HG02973 (cell line): ENCODE data around the gene OR4M1.
"Not testable (repeated sequence)": the region's sequence is repeated elsewhere in the genome, so short reads cannot be mapped to it uniquely, and the experiment has no call there.

Source experiments
- ATAC-seq: cut with Tn5 transposase; IDR thresholded peaks from one replicate; pipeline ENCODE4 v1.9.1; 2021; ENCODE audit warnings: moderate library complexity; ENCODE audit not compliant: unreplicated experiment

OR4M1 gene, protein sequence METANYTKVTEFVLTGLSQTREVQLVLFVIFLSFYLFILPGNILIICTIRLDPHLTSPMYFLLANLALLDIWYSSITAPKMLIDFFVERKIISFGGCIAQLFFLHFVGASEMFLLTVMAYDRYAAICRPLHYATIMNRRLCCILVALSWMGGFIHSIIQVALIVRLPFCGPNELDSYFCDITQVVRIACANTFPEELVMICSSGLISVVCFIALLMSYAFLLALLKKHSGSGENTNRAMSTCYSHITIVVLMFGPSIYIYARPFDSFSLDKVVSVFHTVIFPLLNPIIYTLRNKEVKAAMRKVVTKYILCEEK

DNA sequence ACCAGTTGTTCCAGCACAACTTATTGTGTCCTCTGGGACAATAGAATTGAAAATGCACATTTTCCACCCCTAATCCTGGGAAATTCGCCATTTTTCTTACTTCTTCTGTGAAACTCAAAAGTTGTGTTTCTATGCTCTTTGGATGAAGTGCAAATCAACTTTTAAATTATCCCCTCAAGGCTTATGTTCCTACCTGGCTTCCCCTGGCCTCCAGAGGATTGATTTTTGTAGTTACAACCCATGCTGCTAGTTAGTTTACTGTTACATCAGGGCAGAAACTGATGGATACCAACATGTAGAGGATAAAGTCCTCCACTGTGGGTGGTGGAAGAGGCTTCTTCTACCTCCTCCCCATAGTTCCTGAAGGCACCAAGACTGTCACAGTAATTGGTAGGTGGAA lies at the start of gene OR4M1:
Gene OR4M1, plus strand, starts transcription at position 301 of the 400 bp plus-strand sequence. CDS start 6,819 bp downstream, outside the sequence.
- not testable (repeated sequence) for ATAC-seq

DNA sequence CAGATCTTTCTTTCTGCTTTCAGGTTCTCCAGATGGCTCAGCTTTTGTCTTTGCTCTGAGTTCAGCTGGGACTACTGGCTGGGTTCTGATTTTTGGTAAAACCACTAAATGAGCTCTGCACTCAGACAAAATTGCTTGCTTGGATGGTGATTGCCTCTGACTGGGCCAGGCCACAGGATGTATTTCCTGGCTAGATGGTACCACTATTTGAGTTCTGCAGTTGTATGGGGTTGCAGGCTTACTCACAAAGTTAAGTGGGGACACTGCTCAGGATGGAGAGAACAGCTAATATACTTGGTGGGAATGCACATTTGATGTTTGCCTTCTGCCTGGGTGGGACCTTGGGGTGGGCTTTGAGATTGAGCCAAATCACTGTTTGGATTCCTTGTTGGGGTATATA lies 43.9 kb upstream of the OR4M1 start:
- ATAC-seq, result no peak

DNA sequence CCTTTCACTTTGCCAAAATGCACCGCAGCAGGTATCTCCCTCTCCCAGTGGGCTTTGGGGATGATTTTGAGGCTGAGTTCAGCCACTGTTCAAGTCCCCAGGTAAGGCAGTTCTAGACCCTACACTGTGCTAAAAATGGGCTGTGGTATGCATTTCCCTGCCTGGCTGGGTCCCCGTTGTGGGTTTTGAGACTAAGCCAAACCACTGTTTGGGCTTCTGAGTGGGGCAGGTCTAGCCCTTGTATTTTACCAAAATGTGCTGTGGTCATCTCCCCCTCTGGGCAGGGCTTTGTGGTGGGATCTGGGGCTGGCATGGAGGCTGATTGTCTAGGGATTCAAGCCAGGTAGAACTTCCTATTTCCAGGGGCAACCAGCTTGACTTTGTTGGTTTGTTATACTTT lies 43.5 kb upstream of the OR4M1 start:
- ATAC-seq, result no peak

DNA sequence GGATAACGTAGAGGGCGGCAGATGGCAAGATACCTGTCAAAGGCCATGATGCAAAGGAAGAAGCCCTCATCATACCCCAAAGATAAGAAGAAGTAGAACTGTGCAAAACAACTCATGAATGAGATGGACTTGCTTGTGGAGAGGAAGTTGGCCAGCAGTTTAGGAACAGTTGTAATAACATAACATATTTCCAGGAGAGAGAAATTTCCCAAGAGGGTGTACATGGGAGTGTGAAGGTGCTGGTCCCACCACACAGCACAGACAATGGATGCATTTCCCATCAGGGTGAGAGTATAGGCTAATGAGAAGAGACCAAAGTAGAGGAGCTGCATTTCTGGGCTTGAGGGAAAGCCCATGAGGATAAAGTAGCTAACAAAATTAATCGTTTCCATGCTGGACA lies 39.4 kb upstream of the OR4M1 start:
- not testable (repeated sequence) for ATAC-seq

DNA sequence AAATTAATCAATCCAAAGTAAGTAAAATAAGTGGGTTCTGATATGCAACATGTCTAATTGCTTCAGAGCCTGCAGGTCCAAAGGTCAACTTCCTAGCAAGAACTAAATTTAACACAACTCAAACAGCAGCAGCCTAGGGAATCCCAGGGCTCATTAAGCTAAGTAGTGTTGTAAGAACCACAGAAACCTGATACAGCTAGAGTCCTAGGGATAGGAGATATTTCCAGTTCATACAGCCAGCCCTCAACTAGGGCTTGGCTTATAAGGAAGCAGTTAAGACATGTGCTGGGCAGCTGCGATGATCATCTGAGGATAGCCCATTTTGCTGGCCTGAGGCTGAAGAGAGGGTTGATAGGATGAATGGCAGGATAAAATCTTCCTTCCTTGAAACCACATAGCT lies 30.0 kb upstream of the OR4M1 start, which contains the start of gene OR4Q3:
Gene OR4Q3, plus strand, starts transcription at position 316 of the 400 bp plus-strand sequence.
- ATAC-seq, result no peak

DNA sequence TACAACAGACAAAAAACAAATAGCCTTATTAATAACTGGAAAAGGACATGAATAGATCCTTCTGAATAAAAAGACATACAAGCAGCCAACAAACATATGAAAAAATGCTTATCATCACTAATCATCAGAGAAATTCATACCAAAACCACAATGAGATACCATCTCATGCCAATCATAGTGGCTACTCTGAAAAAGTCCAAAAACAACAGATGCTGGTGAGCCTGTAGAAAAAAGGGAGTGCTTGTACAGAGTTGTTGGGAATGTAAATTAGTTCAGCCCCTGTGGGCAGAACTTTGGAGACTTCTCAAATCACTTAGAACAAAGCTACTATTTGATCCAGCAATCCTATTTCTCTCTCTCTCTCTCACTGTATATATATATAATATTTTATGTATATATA lies 21.0 kb upstream of the OR4M1 start:
- ATAC-seq, result not testable (repeated sequence)

DNA sequence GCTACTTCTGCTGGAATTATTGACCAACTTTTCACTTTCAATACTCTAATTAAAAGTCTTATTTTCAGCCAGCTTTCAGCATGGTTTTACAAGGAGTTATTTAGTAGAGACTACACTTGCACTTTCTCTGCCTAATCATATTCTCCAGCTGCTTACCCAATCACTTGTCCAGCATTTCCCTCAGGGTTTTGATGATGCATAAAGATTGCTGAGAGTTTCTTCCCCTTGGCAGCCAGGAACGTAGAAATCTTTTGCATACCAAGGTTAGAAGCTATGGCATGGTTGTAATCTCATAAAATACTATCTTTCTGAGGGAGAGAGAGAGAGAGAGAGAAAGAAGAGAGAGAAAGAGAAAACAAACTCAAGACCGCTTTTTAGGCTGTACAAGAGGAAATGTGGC lies 19.1 kb upstream of the OR4M1 start:
- no peak for ATAC-seq

DNA sequence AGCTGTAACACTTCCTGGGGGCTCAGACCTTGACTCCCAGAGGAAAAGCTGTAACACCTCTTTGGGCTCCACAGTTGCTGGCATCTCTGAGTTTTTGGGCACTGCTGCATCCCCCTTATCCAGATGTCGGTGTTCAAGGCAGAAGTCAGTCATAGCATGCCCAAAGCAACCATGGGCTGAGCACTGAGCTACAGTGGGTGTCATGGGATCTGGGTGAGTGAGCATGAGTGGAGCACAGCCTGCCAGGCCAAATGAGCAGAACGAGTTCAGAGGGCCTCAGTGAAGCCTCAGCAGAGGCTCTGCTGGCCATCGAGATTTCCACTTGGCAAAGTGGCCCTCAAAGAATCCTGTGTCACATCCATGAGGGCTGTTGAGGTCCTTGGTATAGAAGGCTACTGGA lies 1.8 kb upstream of the OR4M1 start:
- ATAC-seq, result not testable (repeated sequence)

DNA sequence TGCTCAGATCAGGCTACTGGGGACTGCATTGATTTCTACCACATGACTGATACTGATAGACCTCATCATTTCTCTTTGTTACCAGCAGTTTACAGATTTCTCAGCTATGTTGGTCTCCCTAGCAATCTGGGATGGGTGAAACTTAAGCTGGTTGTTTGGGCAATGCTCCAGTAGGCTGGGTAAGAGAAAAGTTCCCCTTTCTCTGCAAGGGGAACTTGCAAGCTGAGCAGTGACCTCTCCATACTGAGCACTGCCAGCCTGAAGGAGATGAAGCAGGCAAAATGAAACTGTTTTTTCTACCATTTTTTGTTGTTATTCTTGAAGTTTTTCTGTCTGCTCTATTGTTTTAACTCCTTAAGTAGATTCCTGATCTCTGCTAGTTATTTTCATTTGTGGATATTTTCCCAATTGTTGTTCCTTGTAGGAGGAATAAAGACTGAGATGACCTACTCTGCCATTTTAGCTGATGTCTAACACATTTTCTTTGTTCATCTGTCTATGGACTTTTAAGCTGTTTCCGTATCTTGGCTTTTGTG lies 1.3 kb upstream of the OR4M1 start:
- ATAC-seq, result no peak

DNA sequence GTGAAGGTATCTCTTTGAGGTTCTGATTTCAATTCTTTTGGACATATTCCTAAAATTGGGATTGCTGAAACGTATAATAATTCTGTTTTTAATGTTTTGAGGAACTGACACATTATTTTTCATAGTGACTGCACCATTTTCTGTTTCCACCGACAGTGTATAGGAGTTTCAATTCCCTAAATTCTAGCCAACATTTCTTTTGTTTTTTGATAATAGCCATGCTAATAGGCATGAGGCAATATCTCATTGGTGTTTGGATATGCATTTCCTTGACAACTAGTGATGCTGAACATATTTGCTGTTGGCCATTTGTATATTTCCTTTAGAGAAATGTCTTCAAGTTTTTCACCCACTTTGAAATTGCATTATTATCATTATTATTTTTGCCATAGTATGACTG lies 850 bp upstream of the OR4M1 start:
- ATAC-seq, result not testable (repeated sequence)

DNA sequence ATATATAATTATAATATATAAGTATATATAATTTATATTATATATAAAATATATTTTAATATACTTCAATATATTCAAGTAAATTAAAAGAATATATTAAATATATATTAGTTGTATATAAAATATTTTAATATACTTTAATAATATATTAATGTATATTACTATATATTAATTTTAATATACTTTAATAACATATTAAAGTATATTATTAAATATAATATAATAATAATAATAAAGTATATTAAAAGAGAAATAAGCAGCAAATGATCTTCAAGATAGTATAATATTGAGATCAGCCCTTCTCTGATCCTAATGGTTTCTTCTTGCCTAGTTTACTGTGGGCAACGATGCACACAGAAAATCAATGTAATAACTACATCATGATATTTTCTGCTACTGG lies 2.3 kb downstream of the OR4M1 start:
- ATAC-seq, result no peak

DNA sequence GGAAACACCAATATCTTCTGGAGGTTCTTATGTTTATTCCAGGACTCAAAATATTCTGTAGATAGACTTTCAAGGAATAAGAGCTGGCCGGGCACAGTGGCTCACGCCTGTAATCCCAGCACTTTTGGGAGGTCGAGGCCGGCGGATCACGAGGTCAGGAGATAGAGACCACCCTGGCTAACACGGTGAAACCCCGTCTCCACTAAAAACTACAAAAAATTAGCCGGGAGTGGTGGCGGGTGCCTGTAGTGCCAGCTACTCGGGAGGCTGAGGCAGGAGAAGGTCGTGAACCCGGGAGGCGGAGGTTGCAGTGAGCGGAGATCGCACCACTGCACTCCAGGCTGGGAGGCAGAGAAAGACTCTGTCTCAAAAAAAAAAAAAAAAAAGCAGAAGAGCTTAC lies 12.5 kb downstream of the OR4M1 start:
- ATAC-seq, result not testable (repeated sequence)

DNA sequence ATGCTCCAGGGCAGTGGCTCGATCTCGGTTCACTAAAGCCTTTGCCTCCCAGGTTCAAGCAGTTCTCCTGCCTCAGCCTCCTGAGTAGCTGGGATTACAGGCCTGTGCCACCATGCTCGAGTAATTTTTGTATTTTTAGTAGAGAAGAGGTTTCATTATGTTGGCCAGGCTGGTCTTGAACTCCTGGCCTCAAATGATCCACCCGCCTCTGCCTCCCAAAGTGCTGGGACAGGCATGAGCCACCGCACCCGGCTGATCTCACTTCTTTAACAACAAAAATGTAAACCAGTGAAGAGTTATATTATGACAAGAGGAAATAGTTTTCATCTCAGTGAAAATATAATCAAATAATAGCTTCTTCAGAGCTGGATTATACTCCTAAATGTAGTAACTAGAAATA lies 14.0 kb downstream of the OR4M1 start:
- ATAC-seq, result not testable (repeated sequence)

DNA sequence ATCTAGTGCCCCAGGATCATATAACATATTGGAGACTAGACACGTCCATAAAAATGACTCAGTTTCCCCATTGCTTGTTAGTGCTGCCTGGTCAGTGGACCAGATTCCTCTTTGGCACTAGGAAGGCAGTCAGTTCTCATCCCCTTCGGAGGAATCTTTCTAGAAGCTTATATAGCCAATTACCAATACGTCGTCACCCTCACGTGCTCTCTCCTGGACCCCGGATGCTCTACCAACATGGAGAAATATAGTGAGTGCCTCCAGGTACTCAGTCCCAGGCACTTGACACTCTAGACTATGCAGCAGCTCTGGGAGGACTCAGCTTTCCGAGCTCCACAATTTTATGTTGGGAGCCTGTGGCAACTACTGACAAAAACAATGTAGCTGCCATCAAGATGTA lies 14.8 kb downstream of the OR4M1 start:
- ATAC-seq, result not testable (repeated sequence)

DNA sequence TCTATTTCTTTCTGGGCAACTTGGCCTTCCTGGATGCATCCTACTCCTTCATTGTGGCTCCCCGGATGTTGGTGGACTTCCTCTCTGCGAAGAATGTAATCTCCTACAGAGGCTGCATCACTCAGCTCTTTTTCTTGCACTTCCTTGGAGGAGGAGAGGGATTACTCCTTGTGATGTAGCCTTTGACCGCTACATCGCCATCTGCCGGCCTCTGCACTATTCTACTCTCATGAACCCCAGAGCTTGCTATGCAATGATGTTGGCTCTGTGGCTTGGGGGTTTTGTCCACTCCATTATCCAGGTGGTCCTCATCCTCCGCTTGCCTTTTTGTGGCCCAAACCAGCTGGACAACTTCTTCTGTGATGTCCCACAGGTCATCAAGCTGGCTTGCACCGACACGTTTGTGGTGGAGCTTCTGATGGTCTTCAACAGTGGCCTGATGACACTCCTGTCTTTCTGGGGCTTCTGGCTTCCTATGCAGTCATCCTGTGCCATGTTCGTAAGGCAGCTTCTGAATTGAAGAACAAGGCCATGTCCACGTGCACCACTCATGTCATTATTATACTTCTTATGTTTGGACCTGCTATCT lies 23.3 kb downstream of the OR4M1 start:
- ATAC-seq, result not testable (repeated sequence)

DNA sequence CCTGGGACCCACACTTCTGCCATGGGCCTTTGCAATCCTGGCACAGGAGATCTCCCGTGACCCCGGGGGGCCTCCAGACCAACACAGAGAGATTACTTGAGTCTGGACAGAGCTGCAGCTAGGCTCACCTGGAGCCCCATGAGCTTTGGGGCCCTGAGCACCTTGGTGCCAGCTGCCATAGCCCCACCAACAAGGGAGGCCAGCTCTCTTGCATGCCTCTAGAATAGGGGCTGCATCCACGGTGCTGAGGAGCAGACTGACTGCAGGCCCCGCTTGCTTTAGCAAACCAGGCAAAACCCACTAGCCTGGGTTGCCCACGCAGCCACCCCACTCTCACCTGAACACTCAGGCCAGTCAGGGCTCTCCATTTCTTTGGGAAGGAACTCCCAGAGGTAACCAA lies 26.6 kb downstream of the OR4M1 start:
- ATAC-seq, result no peak

DNA sequence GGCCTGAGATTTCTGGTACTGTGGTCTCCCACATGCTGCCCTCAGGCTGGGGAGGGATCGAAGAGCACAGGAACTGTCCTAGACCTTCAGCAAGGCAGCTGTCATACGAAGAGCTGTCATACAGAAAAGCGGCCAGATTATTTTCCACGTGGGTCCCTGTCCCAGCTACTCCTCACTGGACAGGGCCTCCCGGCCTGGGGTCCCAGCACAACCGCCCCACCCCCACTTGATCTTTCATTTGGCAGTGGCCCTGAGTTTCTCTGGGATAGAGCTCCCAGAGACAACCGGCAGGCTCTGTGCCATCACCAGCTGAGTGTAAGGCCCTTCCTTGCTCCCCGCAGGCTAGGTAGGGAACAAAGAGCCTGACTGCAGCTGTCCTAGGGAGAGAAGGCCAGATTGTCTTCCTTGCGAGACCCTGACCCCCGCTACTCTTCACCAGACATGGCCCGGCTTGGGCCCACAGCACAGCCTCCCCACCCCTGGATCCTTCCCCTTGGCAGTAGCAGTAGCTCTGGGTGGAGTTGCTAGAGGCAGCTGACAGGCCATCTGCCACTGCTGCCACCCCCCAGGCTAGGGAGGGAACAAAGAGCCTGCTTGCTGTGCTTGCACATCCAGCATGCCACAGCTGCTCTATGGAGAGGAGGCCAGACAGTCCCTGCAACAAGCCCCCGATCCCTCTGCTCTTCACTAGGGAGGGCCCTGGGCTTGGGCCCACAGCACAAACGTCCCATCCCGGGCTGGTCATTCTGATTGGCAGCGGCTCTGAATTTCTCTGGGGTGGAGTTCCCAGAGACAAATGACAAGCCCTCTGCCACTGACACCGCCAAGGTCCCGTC lies 27.2 kb downstream of the OR4M1 start:
- ATAC-seq, result no peak

DNA sequence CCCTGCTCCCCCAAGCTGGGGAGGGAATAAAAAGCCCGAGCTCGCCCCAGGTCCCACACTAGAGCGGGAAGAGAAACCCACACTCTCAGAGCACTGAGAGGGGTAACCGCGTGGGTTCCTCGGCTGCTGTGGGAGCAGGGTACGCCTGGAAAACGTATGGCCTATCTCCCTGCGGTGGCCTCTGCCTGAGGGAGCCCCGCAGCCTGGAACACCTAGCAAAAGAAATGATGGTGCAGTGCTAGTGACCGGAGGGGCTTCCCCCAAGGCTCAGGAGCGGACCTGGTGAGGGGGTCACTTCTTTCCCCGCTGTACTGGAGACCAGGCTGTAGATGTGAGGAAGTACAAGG lies 27.8 kb downstream of the OR4M1 start:
- no peak for ATAC-seq

DNA sequence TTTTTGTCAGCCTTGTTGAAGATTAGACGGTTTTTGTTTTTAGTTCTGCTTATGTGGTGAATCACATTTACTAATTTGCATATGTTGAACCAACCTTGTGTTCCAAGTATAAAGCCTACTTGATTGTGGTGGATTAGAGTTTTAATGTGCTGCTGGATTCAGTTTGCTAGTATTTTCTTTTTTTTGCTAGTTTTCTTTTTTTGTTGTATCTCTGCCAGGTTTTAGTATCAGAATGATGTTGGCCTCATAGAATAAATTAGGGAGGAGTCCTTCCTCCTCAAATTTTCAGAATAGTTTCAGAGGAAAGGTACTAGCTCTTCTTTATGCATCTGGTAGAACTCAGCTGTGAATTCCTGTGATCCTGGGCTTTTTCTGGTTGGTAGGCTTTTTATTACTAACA lies 30.2 kb downstream of the OR4M1 start, which contains the start of gene OR4N2:
Gene OR4N2, plus strand, starts transcription at position 301 of the 400 bp plus-strand sequence. CDS start 23,679 bp downstream, outside the sequence.
- not testable (repeated sequence) for ATAC-seq

DNA sequence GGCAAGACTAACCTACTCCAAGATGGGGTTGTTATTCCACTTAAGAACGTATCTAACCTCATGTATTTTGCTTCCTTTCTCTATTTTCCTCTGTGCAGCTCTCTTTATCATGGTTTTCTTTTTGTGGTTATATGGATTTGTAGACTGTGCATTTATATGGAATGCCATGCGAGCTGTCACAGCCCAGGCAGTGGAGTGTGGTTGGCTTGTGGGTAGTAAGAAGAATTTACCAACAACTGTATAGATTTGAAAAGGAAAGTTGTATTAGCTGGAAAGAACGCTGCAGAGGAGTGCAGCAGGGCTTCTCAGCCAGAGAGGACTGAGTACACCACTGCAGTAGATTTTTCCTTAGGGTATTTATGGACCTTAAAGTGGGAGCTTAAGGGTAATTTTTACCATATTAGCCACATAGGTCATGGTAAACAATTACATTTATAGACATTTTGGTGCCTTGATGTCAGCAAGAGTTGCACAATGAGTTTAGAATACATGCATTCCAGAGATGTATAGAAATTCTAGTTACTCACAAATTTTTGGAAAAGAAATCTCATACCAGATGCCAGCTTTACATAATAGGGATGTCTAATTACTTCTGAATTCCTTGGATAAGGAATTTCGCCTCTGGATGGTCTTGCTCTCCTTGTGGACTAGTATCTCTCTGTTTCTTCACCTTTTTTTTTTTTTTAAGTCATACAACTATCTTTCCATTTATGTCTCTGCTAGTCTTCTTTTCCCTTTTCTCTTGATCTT lies 40.0 kb downstream of the OR4M1 start:
- not testable (repeated sequence) for ATAC-seq

DNA sequence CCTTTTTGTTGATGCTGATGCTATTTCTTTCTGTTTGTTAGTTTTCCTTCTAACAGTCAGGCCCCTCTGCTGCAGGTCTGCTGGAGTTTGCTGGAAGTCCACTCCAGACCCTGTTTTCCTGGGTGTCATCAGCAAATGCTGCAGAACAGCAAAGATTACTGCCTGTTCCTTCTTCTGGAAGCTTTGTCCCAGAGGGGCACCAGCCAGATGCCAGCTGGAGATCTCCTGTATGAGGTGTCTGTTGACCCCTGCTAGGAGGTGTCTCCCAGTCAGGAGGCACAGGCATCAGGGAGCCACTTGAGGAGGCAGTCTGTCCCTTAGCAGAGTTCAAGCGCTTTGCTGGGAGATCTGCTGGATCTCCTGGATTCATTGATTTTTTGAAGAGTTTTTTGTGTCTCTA lies 46.6 kb downstream of the OR4M1 start:
- ATAC-seq, result not testable (repeated sequence)
